HG03060 (cell line): ENCODE measurements around the gene GUK1.

Source experiments
- ATAC-seq: cut with Tn5 transposase; IDR thresholded peaks from one replicate; pipeline ENCODE4 v1.9.1; 2021; ENCODE audit warnings: low read depth, moderate number of reproducible peaks; ENCODE audit not compliant: unreplicated experiment

The GUK1 gene

DNA sequence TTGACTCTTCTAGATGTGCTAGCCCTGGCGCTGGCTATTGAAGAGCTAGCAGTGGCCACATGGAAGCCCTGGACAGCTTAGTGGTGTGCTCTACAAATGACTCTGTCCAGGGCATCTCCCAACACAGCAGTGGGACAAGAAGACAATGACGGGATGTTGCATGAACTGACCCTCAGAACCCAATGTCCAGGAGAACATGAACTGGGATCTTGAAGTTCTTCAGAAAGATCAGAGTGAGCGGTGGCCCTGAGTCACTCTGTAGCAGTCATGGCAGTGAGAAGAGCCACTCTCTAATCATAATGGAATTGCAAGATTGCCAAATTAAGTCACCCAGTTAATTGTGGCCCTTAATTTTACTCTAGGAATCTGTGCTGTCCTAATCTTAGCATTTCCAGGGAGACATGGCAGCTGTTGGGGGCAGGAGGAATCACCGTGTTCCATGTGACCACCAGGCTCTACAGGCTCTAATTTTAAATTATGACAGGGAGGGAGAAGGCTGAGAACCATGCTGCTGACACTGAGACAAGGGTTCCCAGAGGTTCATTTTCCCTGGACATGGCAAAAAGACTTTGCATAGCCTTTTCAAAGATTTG, 57.6 kb downstream of the GUK1 start:
- no peak for ATAC-seq
